22Rv1 (cell line): ENCODE data around the gene TRIO.

Experiments used
- H3K27ac ChIP-seq: fragments of 450-650 bp; 2 replicates; pipeline ENCODE4 v1.5.1; 2017
- CTCF ChIP-seq: fragments of 450-650 bp; IDR thresholded peaks from 2 replicates; pipeline ENCODE4 v1.5.1; 2017; ENCODE audit warnings: mild to moderate bottlenecking
- ZFX ChIP-seq: fragments of 450-650 bp; IDR thresholded peaks from 2 replicates; pipeline ENCODE4 v1.6.1; 2017; ENCODE audit warnings: antibody characterized with exemption, borderline replicate concordance

Gene TRIO

GRCh38 chr5:14503681-14504331, 360.7 kb downstream of the TRIO start:
- TF ChIP-seq ZFX (no peak), CTCF (no peak)

GRCh38 chr5:14504332-14504727, 361.2 kb downstream of the TRIO start:
- no peak overlapping the region for H3K27ac ChIP-seq
- no peak for TF ChIP-seq CTCF
- TF ChIP-seq ZFX = no peak

More at GRCh38 chr5:14503681-14504331, 360.7 kb downstream of the TRIO start:
- no peak overlapping the region for H3K27ac ChIP-seq

GRCh38 chr5:14504816-14505215, 361.7 kb downstream of the TRIO start:
- TF ChIP-seq CTCF (no peak), ZFX (no peak)
- H3K27ac ChIP-seq = no peak overlapping the region

GRCh38 chr5:14505310-14506139, 362.4 kb downstream of the TRIO start:
- no peak overlapping the region for H3K27ac ChIP-seq
- TF ChIP-seq ZFX (no peak), CTCF (no peak)

- TF ChIP-seq ZFX = no peak
- no peak for TF ChIP-seq CTCF
- no peak overlapping the region for H3K27ac ChIP-seq
Measured at GRCh38 chr5:14506140-14506538, 363.0 kb downstream of the TRIO start.

- H3K27ac ChIP-seq = no peak overlapping the region
- TF ChIP-seq ZFX (no peak), CTCF (no peak)
Measured at GRCh38 chr5:14506661-14507060, 363.5 kb downstream of the TRIO start.
